Measurements from ENCODE around the gene IGFBP5.

DNA sequence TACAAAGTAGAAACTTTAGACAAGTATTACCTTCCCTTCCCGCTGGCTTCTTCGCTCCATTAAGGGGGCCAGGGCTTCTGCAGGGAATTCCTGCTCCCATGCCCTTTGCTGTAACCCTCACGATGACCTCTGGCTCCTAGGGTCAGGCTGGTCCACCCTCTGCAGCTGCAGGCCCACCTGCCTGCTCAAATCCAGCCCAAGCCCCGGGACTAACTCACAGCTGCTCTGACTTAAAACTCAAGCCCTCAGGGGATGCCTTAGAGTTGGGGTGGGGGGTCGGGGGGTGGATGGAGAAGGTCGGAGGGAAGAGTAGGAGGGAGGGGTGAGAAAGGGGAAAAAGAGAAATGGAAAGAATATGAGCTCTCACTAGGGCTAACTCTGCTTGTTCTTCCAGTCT is 4.9 kb downstream of the IGFBP5 start:
- TF ChIP-seq CTCF (IDR thresholded peaks at IDR 0.05) (no peak), POLR2A (IDR thresholded peaks at IDR 0.05) (no peak)
